NOMO-1 treated with DMSO at 0.1 percent for 48 hours (cell line): ENCODE results near the gene ATG9B.

Source experiments
- DNase-seq: peaks from one replicate; lab custom pipeline; 2025; ENCODE audit not compliant: unreplicated experiment; lab: John Stamatoyannopoulos, UW

Gene ATG9B

GRCh38 chr7:151003572-151003971 lies 20.7 kb downstream of the ATG9B start:
- DNase-seq: no peak

- DNase-seq: no peak
Observed at GRCh38 chr7:151001546-151001945, 22.7 kb downstream of the ATG9B start.

- no peak for DNase-seq
Observed at GRCh38 chr7:151000897-151001495, 23.3 kb downstream of the ATG9B start.

- DNase-seq: no peak
Observed at GRCh38 chr7:150999497-151000230, 24.6 kb downstream of the ATG9B start.

GRCh38 chr7:150999001-150999400 lies 25.3 kb downstream of the ATG9B start:
- no peak for DNase-seq

- no peak for DNase-seq
Observed at GRCh38 chr7:150998341-150998740, 26.0 kb downstream of the ATG9B start.

- DNase-seq: no peak
Observed at GRCh38 chr7:150997817-150998216, 26.5 kb downstream of the ATG9B start.

GRCh38 chr7:150997075-150997511 lies 27.2 kb downstream of the ATG9B start:
- no peak for DNase-seq

GRCh38 chr7:150996376-150997074 lies 27.8 kb downstream of the ATG9B start:
- DNase-seq: no peak

- no peak for DNase-seq
Observed at GRCh38 chr7:150994838-150995510, 29.3 kb downstream of the ATG9B start.

GRCh38 chr7:150994141-150994837 lies 30.0 kb downstream of the ATG9B start:
- DNase-seq: no peak

- no peak for DNase-seq
Observed at GRCh38 chr7:150993511-150993910, 30.8 kb downstream of the ATG9B start.

- DNase-seq: no peak
Observed at GRCh38 chr7:150992833-150993302, 31.4 kb downstream of the ATG9B start.

GRCh38 chr7:150992051-150992640 lies 32.1 kb downstream of the ATG9B start:
- DNase-seq: no peak

- DNase-seq: no peak
Observed at GRCh38 chr7:150990416-150991186, 33.7 kb downstream of the ATG9B start, which contains the start of gene NOS3. Gene NOS3, plus strand, starts transcription at chr7:150991017. Its CDS starts 2,787 bp downstream, at chr7:150993804.

GRCh38 chr7:150989456-150989855 lies 34.8 kb downstream of the ATG9B start:
- DNase-seq: no peak

GRCh38 chr7:150988230-150989226 lies 35.8 kb downstream of the ATG9B start:
- no peak for DNase-seq

GRCh38 chr7:150986556-150986955 lies 37.7 kb downstream of the ATG9B start:
- no peak for DNase-seq
